GM12801 (cell line): ENCODE measurements around the gene TMEM108.

Experiments
- TF ChIP-seq, protein P1 (sequence below): IDR thresholded peaks from one replicate; pipeline ENCODE4 v1.5.1; 2011; ENCODE audit warnings: control low read depth; ENCODE audit not compliant: insufficient read length; ENCODE audit errors: extremely low read depth

TMEM108 gene

DNA sequence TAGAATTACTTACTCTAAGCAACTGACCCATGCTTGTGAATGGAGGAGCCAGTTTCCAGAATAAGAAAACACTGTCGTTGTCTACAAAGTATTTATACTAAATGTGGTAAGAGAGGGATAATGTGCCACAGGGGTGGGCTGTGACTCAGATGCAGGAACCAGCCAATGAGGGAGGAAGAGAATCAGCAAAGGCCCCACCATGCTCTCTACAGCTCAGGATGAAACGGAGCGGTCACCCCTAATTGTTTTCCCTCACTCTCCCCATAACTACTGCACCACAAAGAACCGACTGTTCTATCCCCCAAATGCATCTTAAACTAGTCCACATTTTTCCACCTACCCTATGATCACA lies 406.2 kb downstream of the TMEM108 start:
- TF ChIP-seq, protein P1, sequence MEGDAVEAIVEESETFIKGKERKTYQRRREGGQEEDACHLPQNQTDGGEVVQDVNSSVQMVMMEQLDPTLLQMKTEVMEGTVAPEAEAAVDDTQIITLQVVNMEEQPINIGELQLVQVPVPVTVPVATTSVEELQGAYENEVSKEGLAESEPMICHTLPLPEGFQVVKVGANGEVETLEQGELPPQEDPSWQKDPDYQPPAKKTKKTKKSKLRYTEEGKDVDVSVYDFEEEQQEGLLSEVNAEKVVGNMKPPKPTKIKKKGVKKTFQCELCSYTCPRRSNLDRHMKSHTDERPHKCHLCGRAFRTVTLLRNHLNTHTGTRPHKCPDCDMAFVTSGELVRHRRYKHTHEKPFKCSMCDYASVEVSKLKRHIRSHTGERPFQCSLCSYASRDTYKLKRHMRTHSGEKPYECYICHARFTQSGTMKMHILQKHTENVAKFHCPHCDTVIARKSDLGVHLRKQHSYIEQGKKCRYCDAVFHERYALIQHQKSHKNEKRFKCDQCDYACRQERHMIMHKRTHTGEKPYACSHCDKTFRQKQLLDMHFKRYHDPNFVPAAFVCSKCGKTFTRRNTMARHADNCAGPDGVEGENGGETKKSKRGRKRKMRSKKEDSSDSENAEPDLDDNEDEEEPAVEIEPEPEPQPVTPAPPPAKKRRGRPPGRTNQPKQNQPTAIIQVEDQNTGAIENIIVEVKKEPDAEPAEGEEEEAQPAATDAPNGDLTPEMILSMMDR: no peak

DNA sequence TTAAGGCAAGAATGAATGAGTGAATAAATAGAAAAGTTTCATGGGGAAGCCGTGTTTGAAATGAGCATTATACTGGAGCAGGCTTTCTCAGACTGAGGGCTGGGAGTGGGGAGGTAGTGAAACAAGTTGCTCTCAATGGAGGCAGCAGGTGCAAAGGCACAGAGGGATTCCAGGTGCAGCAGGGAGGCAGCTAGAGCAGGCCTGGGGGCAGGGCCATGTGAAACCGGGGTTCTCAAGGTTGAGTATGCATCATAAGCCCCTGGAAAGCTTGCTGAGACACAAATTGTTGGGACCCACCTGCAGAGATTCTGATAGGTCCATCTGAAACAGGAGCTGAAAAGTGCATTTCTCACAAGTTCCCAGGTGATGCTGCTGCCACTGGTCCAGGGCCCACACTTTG lies 406.9 kb downstream of the TMEM108 start:
- TF ChIP-seq, protein P1: no peak
